ENCODE results near the gene HSPB1. TPM values are rescaled to one million over a fixed set of nuclear protein-coding genes. Genes with fewer than 3 reads are reported as not detected.

Gene HSPB1
- total RNA-seq: 186 and 205 TPM in 2 replicates
- polyA plus RNA-seq: 1,525 and 1,553 TPM in 2 replicates

DNA sequence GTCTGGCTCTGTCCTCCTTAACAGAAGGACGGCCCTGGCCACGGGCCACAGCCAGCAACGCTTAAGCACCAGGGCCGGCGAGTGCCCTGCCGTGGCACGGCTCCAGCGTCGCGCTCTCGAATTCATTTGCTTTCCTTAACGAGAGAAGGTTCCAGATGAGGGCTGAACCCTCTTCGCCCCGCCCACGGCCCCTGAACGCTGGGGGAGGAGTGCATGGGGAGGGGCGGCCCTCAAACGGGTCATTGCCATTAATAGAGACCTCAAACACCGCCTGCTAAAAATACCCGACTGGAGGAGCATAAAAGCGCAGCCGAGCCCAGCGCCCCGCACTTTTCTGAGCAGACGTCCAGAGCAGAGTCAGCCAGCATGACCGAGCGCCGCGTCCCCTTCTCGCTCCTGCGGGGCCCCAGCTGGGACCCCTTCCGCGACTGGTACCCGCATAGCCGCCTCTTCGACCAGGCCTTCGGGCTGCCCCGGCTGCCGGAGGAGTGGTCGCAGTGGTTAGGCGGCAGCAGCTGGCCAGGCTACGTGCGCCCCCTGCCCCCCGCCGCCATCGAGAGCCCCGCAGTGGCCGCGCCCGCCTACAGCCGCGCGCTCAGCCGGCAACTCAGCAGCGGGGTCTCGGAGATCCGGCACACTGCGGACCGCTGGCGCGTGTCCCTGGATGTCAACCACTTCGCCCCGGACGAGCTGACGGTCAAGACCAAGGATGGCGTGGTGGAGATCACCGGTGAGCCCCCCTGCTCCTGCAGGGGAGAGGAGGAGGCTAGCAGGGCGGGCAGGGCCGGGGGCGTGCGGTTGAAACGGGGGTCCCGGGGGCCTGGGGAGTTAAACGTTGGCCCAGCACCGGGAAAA, at the start of gene HSPB1:
Gene HSPB1, plus strand, starts transcription at position 327 of the 855 bp plus-strand sequence. Its CDS starts 40 bp downstream, at position 367.
- Histone ChIP-seq H3K27ac (peak within 1 kb of the TSS; percentile 93), H3K36me3 (replicated peaks; ENCODE audit: insufficient read depth, low read depth) (no peaks in the 10 kb centered on the region), H3K4me1 (ENCODE audit: insufficient read depth) (peaks cover 7% of the 10 kb centered on the region), H4K20me1 (ENCODE audit: insufficient read depth, poor library complexity, severe bottlenecking) (no peaks in the 10 kb centered on the region), H3K27me3 (no peaks in the 10 kb centered on the region), H3K9me3 (ENCODE audit: low read depth) (no peaks in the 10 kb centered on the region), H3K79me2 (no peaks in the 10 kb centered on the region), H2AFZ (peak within 1 kb of the TSS; percentile 73), H3K4me2 (peak within 1 kb of the TSS; percentile 88), H3K9me2 (replicated peaks; ENCODE audit: insufficient read depth) (no peaks in the 10 kb centered on the region), H3K4me3 (peak within 1 kb of the TSS; percentile 58)
- peak; percentile 92 for DNase-seq (ENCODE audit: low spot score)
- TF ChIP-seq CTCF (IDR thresholded peaks at IDR 0.05; ENCODE audit: poor library complexity) (peak; percentile 3), EZH2phosphoT487 (IDR thresholded peaks at IDR 0.05; ENCODE audit: low read depth, severe bottlenecking, unreplicated experiment) (no peak), EZH2 (IDR thresholded peaks at IDR 0.05; ENCODE audit: borderline replicate concordance) (no peak)
- under 1% methylated on average over 65 of the region's 75 CpGs for WGBS (ENCODE audit: low lambda C conversion rate, missing lambda C conversion rate)

DNA sequence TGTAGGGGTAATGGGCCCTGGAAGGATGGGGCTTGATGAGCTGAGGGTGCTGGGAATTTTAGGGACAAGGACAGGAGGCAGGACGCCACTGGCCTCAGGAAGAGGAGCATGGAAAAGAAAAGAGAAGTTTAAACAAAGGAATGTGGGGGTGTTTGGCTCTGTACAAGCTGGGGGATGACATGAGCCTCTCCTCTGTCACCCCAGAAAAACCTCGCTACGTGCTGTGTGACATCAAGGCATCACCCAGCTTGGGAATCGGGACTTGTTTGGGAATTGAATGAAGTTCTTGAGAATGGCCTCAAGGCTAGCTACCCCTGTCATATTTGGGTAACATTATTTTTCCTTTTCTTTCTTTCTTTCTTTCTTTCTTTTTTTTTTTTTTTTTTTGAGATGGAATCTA, 47.7 kb upstream of the HSPB1 start:
- no peaks in the 10 kb centered on the region for H3K36me3 ChIP-seq (replicated peaks; ENCODE audit: insufficient read depth, low read depth)
- H3K27ac ChIP-seq: no peak overlapping the region
- no peak overlapping the region for H2AFZ ChIP-seq
- H3K4me2 ChIP-seq: no peak overlapping the region
- H3K9me3 ChIP-seq (ENCODE audit: low read depth): no peaks in the 10 kb centered on the region
- peaks cover 5% of the 10 kb centered on the region for H3K27me3 ChIP-seq
- no peak for TF ChIP-seq EZH2phosphoT487 (IDR thresholded peaks at IDR 0.05; ENCODE audit: low read depth, severe bottlenecking, unreplicated experiment)
- TF ChIP-seq CTCF (IDR thresholded peaks at IDR 0.05; ENCODE audit: poor library complexity): no peak
- no peak for TF ChIP-seq EZH2 (IDR thresholded peaks at IDR 0.05; ENCODE audit: borderline replicate concordance)
- H3K9me2 ChIP-seq (replicated peaks; ENCODE audit: insufficient read depth): no peaks in the 10 kb centered on the region
- DNase-seq (ENCODE audit: low spot score): no peak
- H4K20me1 ChIP-seq (ENCODE audit: insufficient read depth, poor library complexity, severe bottlenecking): no peaks in the 10 kb centered on the region
- H3K79me2 ChIP-seq: no peaks in the 10 kb centered on the region
- 95% methylated on average over 4 of the region's 4 CpGs for WGBS (ENCODE audit: low lambda C conversion rate, missing lambda C conversion rate)
- no peak overlapping the region for H3K4me3 ChIP-seq
- peaks cover 6% of the 10 kb centered on the region for H3K4me1 ChIP-seq (ENCODE audit: insufficient read depth)

DNA sequence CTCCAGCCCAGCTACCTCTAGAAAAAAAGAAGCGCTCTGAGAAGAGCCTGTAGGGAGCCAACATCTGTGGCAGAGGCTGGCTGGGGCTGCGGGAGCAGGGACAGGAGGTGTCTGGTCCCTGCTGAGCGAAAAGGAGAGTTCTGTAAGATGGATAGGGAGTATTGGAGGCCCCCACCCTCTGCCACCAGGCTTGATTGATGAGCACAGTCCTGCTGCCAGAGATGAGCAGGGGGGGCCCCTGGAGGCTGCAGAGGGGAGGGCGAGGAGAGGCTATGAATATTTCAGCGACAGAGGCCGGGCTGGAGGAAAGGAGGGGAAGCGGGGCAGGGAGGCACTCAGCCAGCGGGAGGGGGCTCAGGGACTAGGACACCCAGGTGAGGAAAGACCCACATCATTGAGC, 44.5 kb upstream of the HSPB1 start:
- Histone ChIP-seq H3K27me3 (peaks cover 5% of the 10 kb centered on the region), H2AFZ (no peak overlapping the region), H3K79me2 (no peaks in the 10 kb centered on the region), H3K9me3 (ENCODE audit: low read depth) (no peaks in the 10 kb centered on the region), H3K4me3 (no peak overlapping the region), H3K36me3 (replicated peaks; ENCODE audit: insufficient read depth, low read depth) (no peaks in the 10 kb centered on the region), H3K27ac (no peak overlapping the region), H4K20me1 (ENCODE audit: insufficient read depth, poor library complexity, severe bottlenecking) (no peaks in the 10 kb centered on the region), H3K4me2 (no peak overlapping the region), H3K9me2 (replicated peaks; ENCODE audit: insufficient read depth) (no peaks in the 10 kb centered on the region), H3K4me1 (ENCODE audit: insufficient read depth) (no peaks in the 10 kb centered on the region)
- TF ChIP-seq CTCF (IDR thresholded peaks at IDR 0.05; ENCODE audit: poor library complexity) (no peak), EZH2 (IDR thresholded peaks at IDR 0.05; ENCODE audit: borderline replicate concordance) (no peak), EZH2phosphoT487 (IDR thresholded peaks at IDR 0.05; ENCODE audit: low read depth, severe bottlenecking, unreplicated experiment) (no peak)
- DNase-seq (ENCODE audit: low spot score): no peak
- 75% methylated on average over 8 of the region's 8 CpGs for WGBS (ENCODE audit: low lambda C conversion rate, missing lambda C conversion rate)

Data from hepatocyte (in vitro differentiated cells).